Activated T-cell treated with anti-CD3 and anti-CD28 coated beads for 1 hour (primary cell): ENCODE data around the gene KCNK2.

Source experiments
- DNase-seq: peaks from one replicate; pipeline ENCODE4 v3.0.0-alpha.2; 2020; ENCODE audit warnings: low read depth

The KCNK2 gene

GRCh38 chr1:215082532-215083382, at the start of gene KCNK2:
KCNK2 (plus strand) TSS chr1:215082737; CDS start chr1:215083386, 649 bp downstream.
- DNase-seq: no peak

GRCh38 chr1:215032911-215033526, 49.5 kb upstream of the KCNK2 start:
- DNase-seq: no peak

GRCh38 chr1:215040190-215040589, 42.3 kb upstream of the KCNK2 start:
- DNase-seq: no peak

- DNase-seq: no peak
Measured at GRCh38 chr1:215043401-215043800, 39.1 kb upstream of the KCNK2 start.

GRCh38 chr1:215044151-215044550, 38.4 kb upstream of the KCNK2 start:
- no peak for DNase-seq

GRCh38 chr1:215045698-215046308, 36.7 kb upstream of the KCNK2 start:
- no peak for DNase-seq

GRCh38 chr1:215052256-215053015, 30.1 kb upstream of the KCNK2 start:
- DNase-seq: no peak

- DNase-seq: no peak
Measured at GRCh38 chr1:215054266-215054665, 28.3 kb upstream of the KCNK2 start.

- no peak for DNase-seq
Measured at GRCh38 chr1:215055281-215055935, 27.1 kb upstream of the KCNK2 start.

- DNase-seq: no peak
Measured at GRCh38 chr1:215056584-215056983, 26.0 kb upstream of the KCNK2 start.

GRCh38 chr1:215059947-215060346, 22.6 kb upstream of the KCNK2 start:
- DNase-seq: no peak

- no peak for DNase-seq
Measured at GRCh38 chr1:215064327-215064726, 18.2 kb upstream of the KCNK2 start.

- DNase-seq: no peak
Measured at GRCh38 chr1:215071078-215071477, 11.5 kb upstream of the KCNK2 start.

GRCh38 chr1:215076322-215076721, 6.2 kb upstream of the KCNK2 start:
- DNase-seq: no peak

GRCh38 chr1:215079456-215079855, 3.1 kb upstream of the KCNK2 start:
- no peak for DNase-seq

- no peak for DNase-seq
Measured at GRCh38 chr1:215081661-215082531, 641 bp upstream of the KCNK2 start.

- DNase-seq: no peak
Measured at GRCh38 chr1:215083383-215083961, 935 bp downstream of the KCNK2 start.

GRCh38 chr1:215084621-215085020, 2.1 kb downstream of the KCNK2 start:
- DNase-seq: no peak

- no peak for DNase-seq
Measured at GRCh38 chr1:215087603-215088002, 5.1 kb downstream of the KCNK2 start.

- no peak for DNase-seq
Measured at GRCh38 chr1:215094381-215094780, 11.8 kb downstream of the KCNK2 start.
